Liver (tissue), 3 donors: Measurements from ENCODE around the gene PLP2.

ENCODE experiments used
- GABPA ChIP-seq, 2 donors: IDR thresholded peaks in 1 of 2; conservative IDR thresholded peaks in 1 of 2; 2 replicates each; pipeline ENCODE4 v1.6.1; 2016; ENCODE audit warnings: antibody characterized with exemption in 2 of 2, mild to moderate bottlenecking in 1 of 2, moderate library complexity in 1 of 2
- RXRA ChIP-seq, 2 donors: IDR thresholded peaks; 2 replicates each; pipeline ENCODE4 v1.6.1; 2017 to 2018; ENCODE audit warnings: antibody characterized with exemption in 2 of 2, mild to moderate bottlenecking in 1 of 2
- SP1 ChIP-seq: IDR thresholded peaks from 2 replicates; pipeline ENCODE4 v1.6.1; 2018; ENCODE audit warnings: antibody characterized with exemption, mild to moderate bottlenecking
- YY1 ChIP-seq: IDR thresholded peaks from 2 replicates; pipeline ENCODE4 v1.6.1; 2016; ENCODE audit warnings: antibody characterized with exemption, mild to moderate bottlenecking
- TF ChIP-seq, protein P1 (sequence below): fragments of 150-350 bp; IDR thresholded peaks from 2 replicates; pipeline ENCODE4 v1.5.1; 2017; ENCODE audit warnings: improper control_type of control experiment, low read depth, low read length; ENCODE audit not compliant: missing input control
- TF ChIP-seq, protein P2 (sequence below): IDR thresholded peaks from 2 replicates; pipeline ENCODE4 v1.6.1; 2016; ENCODE audit warnings: antibody characterized with exemption
- donor health status: healthy.
- donor health status: healthy.

DNA sequence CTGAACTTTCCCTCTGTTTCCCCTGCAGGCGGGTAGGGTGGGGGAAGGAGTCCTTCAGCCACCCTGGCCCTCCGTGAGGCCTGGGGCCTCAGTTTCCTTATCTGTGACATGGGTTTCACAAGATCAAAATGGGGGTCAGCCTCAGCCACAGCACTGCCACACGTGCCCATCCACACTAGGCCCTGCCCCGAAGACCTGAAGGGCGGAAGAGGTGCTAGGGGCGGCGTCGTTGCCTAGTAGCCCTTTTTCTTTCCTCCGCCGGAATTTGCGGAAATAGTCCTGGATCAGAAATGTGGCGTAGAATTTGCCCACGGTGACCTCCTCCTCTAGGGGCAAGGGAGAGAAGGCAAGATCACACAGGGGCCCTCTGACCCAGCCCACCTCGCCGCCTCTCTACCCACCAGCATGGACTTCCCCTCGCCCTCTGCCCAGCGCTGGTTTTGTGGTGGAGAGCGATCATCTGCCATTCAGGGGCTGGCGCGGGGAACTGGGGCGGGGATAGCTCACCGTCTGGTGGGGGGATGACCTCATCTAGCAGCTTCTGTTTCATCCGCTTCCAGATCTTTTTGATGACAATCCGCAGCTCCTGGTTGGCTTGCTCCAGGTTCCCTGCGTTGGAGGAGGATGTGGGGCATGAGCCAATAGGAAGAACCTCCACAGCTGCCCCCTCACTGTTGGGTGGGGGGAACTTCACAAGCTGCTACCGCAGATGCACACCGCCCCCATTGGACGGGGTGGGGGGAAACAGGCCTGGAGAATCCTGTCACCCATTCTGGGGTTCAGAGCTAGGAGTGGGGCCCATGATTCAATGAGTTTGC is 37.9 kb downstream of the PLP2 start:
- TF ChIP-seq, protein P1, sequence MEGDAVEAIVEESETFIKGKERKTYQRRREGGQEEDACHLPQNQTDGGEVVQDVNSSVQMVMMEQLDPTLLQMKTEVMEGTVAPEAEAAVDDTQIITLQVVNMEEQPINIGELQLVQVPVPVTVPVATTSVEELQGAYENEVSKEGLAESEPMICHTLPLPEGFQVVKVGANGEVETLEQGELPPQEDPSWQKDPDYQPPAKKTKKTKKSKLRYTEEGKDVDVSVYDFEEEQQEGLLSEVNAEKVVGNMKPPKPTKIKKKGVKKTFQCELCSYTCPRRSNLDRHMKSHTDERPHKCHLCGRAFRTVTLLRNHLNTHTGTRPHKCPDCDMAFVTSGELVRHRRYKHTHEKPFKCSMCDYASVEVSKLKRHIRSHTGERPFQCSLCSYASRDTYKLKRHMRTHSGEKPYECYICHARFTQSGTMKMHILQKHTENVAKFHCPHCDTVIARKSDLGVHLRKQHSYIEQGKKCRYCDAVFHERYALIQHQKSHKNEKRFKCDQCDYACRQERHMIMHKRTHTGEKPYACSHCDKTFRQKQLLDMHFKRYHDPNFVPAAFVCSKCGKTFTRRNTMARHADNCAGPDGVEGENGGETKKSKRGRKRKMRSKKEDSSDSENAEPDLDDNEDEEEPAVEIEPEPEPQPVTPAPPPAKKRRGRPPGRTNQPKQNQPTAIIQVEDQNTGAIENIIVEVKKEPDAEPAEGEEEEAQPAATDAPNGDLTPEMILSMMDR, result no peak
- TF ChIP-seq, protein P2, sequence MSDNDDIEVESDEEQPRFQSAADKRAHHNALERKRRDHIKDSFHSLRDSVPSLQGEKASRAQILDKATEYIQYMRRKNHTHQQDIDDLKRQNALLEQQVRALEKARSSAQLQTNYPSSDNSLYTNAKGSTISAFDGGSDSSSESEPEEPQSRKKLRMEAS, result no peak
- TF ChIP-seq GABPA (IDR thresholded peaks at IDR 0.05 in 1 of 2, conservative IDR thresholded peaks at IDR 0.05 in 1 of 2), result no peak
- no peak for TF ChIP-seq SP1
- TF ChIP-seq RXRA (IDR thresholded peaks at IDR 0.05), result no peak
- no peak for TF ChIP-seq YY1
